HG03280 (cell line): Measurements from ENCODE around the gene LBR.

Experiments used
- ATAC-seq: cut with Tn5 transposase; IDR thresholded peaks from one replicate; pipeline ENCODE4 v1.9.1; 2021; ENCODE audit warnings: mild to moderate bottlenecking, moderate library complexity; ENCODE audit not compliant: unreplicated experiment

Gene LBR

GRCh38 chr1:225424562-225425200, 3.2 kb downstream of the LBR start:
- no peak for ATAC-seq

GRCh38 chr1:225423518-225423855, 4.4 kb downstream of the LBR start:
- ATAC-seq: no peak

GRCh38 chr1:225422795-225423517, 4.9 kb downstream of the LBR start:
- no peak for ATAC-seq

- ATAC-seq: no peak
Observed at GRCh38 chr1:225422031-225422605, 5.7 kb downstream of the LBR start.

- ATAC-seq: no peak
Observed at GRCh38 chr1:225418598-225418997, 9.2 kb downstream of the LBR start.

- ATAC-seq: no peak
Observed at GRCh38 chr1:225418059-225418458, 9.8 kb downstream of the LBR start.

- no peak for ATAC-seq
Observed at GRCh38 chr1:225415967-225416745, 11.7 kb downstream of the LBR start.

- ATAC-seq: no peak
Observed at GRCh38 chr1:225415307-225415706, 12.5 kb downstream of the LBR start.

- ATAC-seq: no peak
Observed at GRCh38 chr1:225413708-225414375, 14.0 kb downstream of the LBR start.

GRCh38 chr1:225412803-225413351, 15.0 kb downstream of the LBR start:
- no peak for ATAC-seq

GRCh38 chr1:225412321-225412720, 15.5 kb downstream of the LBR start:
- ATAC-seq: no peak

GRCh38 chr1:225410036-225410435, 17.8 kb downstream of the LBR start:
- ATAC-seq: no peak

- ATAC-seq: no peak
Observed at GRCh38 chr1:225409051-225409450, 18.8 kb downstream of the LBR start.

GRCh38 chr1:225408249-225408648, 19.6 kb downstream of the LBR start:
- no peak for ATAC-seq

GRCh38 chr1:225407755-225408154, 20.1 kb downstream of the LBR start:
- no peak for ATAC-seq

GRCh38 chr1:225406976-225407725, 20.7 kb downstream of the LBR start:
- no peak for ATAC-seq

- no peak for ATAC-seq
Observed at GRCh38 chr1:225400968-225401367, 26.9 kb downstream of the LBR start.

GRCh38 chr1:225396357-225396756, 31.5 kb downstream of the LBR start:
- no peak for ATAC-seq

- no peak for ATAC-seq
Observed at GRCh38 chr1:225389843-225390242, 38.0 kb downstream of the LBR start.

- no peak for ATAC-seq
Observed at GRCh38 chr1:225388372-225388771, 39.5 kb downstream of the LBR start.
